ENCODE results near the gene DHX16. TPM values are rescaled to one million over a fixed set of nuclear protein-coding genes. Genes with fewer than 3 reads are reported as not detected.
A peak's percentile ranks its signal among the peaks of the same experiment; 100 is the strongest.

DHX16 gene
- total and polyA plus RNA-seq, 12 donors: 15.9 to 28.6 (median 21.6) TPM

DNA sequence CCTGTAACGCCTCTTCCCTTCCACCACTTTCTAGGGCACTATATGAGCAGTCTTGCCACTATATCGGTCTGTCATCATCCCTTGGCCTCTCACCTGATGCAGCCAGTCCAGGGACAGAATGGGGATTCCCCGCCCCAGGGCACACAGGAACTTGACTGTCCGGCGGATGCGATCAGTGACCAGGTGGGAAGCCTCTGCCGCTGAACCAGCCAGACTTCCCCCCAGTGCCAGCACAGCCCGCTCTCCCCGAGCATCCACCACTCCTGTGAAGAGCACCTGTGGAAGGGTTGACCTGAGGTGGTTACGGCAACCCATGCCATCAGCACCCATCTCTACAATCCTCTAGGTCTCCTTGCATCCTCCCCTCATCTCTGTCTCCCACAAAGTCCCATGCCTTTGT is 30.2 kb upstream of the DHX16 start:
- H3K27me3 ChIP-seq: no peaks in the 10 kb centered on the region
- no peaks in the 10 kb centered on the region for H3K9me3 ChIP-seq
- DNase-seq (no peak), ATAC-seq (no peak)
- WGBS, 2 donors: 97 to 98% methylated on average over 10 of the region's 10 CpGs
- TF ChIP-seq, protein P1, sequence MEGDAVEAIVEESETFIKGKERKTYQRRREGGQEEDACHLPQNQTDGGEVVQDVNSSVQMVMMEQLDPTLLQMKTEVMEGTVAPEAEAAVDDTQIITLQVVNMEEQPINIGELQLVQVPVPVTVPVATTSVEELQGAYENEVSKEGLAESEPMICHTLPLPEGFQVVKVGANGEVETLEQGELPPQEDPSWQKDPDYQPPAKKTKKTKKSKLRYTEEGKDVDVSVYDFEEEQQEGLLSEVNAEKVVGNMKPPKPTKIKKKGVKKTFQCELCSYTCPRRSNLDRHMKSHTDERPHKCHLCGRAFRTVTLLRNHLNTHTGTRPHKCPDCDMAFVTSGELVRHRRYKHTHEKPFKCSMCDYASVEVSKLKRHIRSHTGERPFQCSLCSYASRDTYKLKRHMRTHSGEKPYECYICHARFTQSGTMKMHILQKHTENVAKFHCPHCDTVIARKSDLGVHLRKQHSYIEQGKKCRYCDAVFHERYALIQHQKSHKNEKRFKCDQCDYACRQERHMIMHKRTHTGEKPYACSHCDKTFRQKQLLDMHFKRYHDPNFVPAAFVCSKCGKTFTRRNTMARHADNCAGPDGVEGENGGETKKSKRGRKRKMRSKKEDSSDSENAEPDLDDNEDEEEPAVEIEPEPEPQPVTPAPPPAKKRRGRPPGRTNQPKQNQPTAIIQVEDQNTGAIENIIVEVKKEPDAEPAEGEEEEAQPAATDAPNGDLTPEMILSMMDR (IDR thresholded peaks at IDR 0.05): no peak
- H3K4me3 ChIP-seq: no peak overlapping the region
- intact Hi-C loops (cut with DNase I): no loop called here
- H3K4me1 ChIP-seq: peaks cover 0 to 14% (median 0%) of the 10 kb centered on the region in 9 donors
- peaks cover 0 to 96% (median 32%) of the 10 kb centered on the region in 9 donors for H3K36me3 ChIP-seq
- H3K27ac ChIP-seq: no peak overlapping the region

DNA sequence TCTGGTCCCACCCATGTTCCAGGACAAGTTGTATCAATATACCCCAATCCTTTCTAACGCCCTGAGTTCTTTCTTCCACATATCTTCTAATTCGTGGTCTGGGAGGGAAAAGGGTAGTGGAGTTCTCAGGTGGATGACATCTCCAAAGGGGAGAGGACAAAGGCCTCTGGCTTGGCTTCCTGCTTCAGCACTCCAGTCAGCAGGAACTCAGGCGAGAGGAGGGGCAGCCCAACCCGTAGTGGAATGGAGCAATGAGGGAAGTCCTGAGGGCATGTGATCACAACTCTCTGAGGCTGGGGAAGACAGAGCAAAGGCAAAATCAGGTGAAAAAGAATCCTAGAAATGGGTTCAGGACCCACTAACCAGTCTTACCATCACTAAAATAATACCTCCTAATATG is 27.5 kb upstream of the DHX16 start:
- Histone ChIP-seq H3K27me3 (no peaks in the 10 kb centered on the region), H3K9me3 (no peaks in the 10 kb centered on the region), H3K36me3 (peaks cover 0 to 69% (median 25%) of the 10 kb centered on the region in 9 donors), H3K27ac (peak overlapping the region in 2 of 10 donors; percentile 3 to 16), H3K4me3 (no peak overlapping the region), H3K4me1 (peaks cover 0 to 14% (median 0%) of the 10 kb centered on the region in 9 donors)
- ATAC-seq (peak; percentile 59 to 92 (median 75)), DNase-seq (no peak)
- intact Hi-C loops (cut with DNase I): no loop called here
- TF ChIP-seq, protein P1 (IDR thresholded peaks at IDR 0.05): no peak
- 49 to 53% methylated on average over 4 of the region's 4 CpGs for WGBS, 2 donors

DNA sequence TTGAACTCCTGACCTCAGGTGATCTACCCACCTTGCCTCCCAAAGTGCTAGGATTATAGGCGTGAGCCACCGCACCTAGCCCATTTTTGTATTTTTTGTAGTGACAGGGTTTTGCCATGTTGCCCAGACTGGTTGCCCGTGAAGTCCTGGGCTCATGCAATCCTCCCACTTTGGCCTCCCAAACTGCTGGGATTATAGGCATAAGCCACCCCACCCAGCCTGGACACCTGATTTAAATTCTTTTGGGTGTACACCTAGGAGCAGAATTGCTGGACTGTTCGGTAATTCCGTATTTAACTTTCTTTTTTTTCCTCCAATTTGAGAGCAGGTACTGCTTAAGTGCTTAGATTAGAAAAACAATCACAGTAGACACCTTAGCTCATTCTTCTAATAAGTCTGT is 23.6 kb upstream of the DHX16 start:
- Histone ChIP-seq H3K27me3 (no peaks in the 10 kb centered on the region), H3K9me3 (no peaks in the 10 kb centered on the region), H3K27ac (no peak overlapping the region), H3K4me3 (no peak overlapping the region), H3K4me1 (peaks cover 0 to 11% (median 3%) of the 10 kb centered on the region in 9 donors), H3K36me3 (peaks cover 0 to 32% (median 6%) of the 10 kb centered on the region in 9 donors)
- no peak for ATAC-seq
- WGBS, 2 donors: 96 to 99% methylated on average over 5 of the region's 5 CpGs
- intact Hi-C loops (cut with DNase I): no loop called here
- TF ChIP-seq, protein P1 (IDR thresholded peaks at IDR 0.05): no peak
- DNase-seq: no peak

DNA sequence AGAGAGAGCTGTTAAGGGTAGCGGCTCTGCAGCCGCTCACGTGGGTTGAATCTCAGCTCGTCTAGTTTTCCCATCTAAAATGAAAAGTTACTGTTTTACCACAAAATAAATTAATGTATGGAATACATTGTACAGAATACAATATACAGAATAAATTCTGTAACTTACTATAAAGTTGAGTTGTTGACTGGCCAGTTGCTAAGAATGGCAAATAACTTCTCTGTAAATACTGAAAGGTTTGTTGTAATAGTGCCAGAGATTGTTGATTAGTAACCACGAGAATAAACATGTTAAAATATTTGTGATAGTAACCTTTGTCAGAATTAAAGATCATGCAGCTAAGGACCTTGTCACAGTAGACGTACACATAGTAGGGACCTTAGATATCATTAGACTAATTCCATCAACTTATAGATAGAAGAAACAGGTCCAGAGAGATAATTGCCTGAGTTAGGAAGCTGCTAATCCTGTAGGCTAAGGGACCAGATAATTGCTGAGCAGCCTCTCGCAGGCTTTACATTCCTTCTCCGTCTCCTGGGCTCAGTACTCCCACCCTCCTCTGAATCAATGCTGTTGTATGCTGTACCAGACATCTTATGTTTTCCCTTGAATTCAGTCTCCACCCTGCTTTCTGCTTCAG is 18.5 kb upstream of the DHX16 start:
- intact Hi-C loops (cut with DNase I): loop anchor here in 3 of 10 donors (1.0 to 2.0 kb wide), 3 partner anchors 23 to 26 kb away; partner anchors contain the start of gene MDC1 (in 2 of the 3)
- peaks cover 10 to 39% (median 36%) of the 10 kb centered on the region in 9 donors for H3K4me1 ChIP-seq
- no peak for DNase-seq
- no peaks in the 10 kb centered on the region for H3K9me3 ChIP-seq
- peak overlapping the region in 9 of 10 donors; percentile 72 to 100 (median 98) for H3K27ac ChIP-seq
- TF ChIP-seq, protein P1 (IDR thresholded peaks at IDR 0.05): no peak
- ATAC-seq: no peak
- no peaks in the 10 kb centered on the region for H3K36me3 ChIP-seq
- 8 to 12% methylated on average over 8 of the region's 8 CpGs for WGBS, 2 donors
- no peaks in the 10 kb centered on the region for H3K27me3 ChIP-seq
- H3K4me3 ChIP-seq: peak overlapping the region in 9 of 10 donors; percentile 53 to 68 (median 62)
